H9 (cell line): ENCODE measurements around the gene PLCB1. TPM values are rescaled to one million over a fixed set of nuclear protein-coding genes. Genes with fewer than 3 reads are reported as not detected.

ENCODE experiments used
- DNase-seq: peaks from one replicate; pipeline ENCODE4 v3.0.0-alpha.2; 2017
- H2AFZ ChIP-seq: one replicate; pipeline ENCODE4 v1.6.1; 2013; ENCODE audit warnings: mild to moderate bottlenecking, low read length, control low read depth, moderate library complexity
- H2AK5ac ChIP-seq: 2 replicates; pipeline ENCODE4 v1.6.1; 2013; ENCODE audit warnings: low read length, control low read depth, mixed read lengths; ENCODE audit not compliant: insufficient read length
- H2BK120ac ChIP-seq: one replicate; pipeline ENCODE4 v1.6.1; 2013; ENCODE audit warnings: low read depth, mild to moderate bottlenecking, low read length, control low read depth, inconsistent platforms; ENCODE audit not compliant: poor library complexity, severe bottlenecking
- H2BK12ac ChIP-seq: 2 replicates; pipeline ENCODE4 v1.6.1; 2013; ENCODE audit warnings: low read length, control low read depth, mixed read lengths, low read depth; ENCODE audit not compliant: insufficient read length
- H2BK15ac ChIP-seq: 2 replicates; pipeline ENCODE4 v1.6.1; 2013; ENCODE audit warnings: low read depth, low read length, control low read depth
- H2BK20ac ChIP-seq: one replicate; pipeline ENCODE4 v1.6.1; 2013; ENCODE audit warnings: low read depth, mild to moderate bottlenecking, low read length, control low read depth, inconsistent platforms; ENCODE audit not compliant: poor library complexity, severe bottlenecking
- H2BK5ac ChIP-seq: 2 replicates; pipeline ENCODE4 v1.6.1; 2013; ENCODE audit warnings: low read length, control low read depth, mixed read lengths; ENCODE audit not compliant: insufficient read length
- H3K14ac ChIP-seq: 2 replicates; pipeline ENCODE4 v1.6.1; 2013; ENCODE audit warnings: low read length, control low read depth; ENCODE audit not compliant: insufficient read depth
- H3K18ac ChIP-seq: 2 replicates; pipeline ENCODE4 v1.6.1; 2013; ENCODE audit warnings: low read depth, mild to moderate bottlenecking, mixed read lengths, low read length, control low read depth; ENCODE audit not compliant: insufficient read length
- H3K23ac ChIP-seq: 2 replicates; pipeline ENCODE4 v1.6.1; 2013; ENCODE audit warnings: low read length, control low read depth, mixed read lengths, low read depth; ENCODE audit not compliant: insufficient read length
- H3K23me2 ChIP-seq: 2 replicates; pipeline ENCODE4 v1.6.1; 2013; ENCODE audit warnings: low read depth, mild to moderate bottlenecking, mixed read lengths, low read length, control low read depth; ENCODE audit not compliant: insufficient read length, poor library complexity, severe bottlenecking
- H3K27ac ChIP-seq: 2 replicates; pipeline ENCODE4 v1.5.1; 2013; ENCODE audit warnings: low read length, control low read depth, mixed read lengths, low read depth; ENCODE audit not compliant: insufficient read length
- H3K27me3 ChIP-seq: 2 replicates; pipeline ENCODE4 v1.6.1; 2013; ENCODE audit warnings: low read length, control low read depth, inconsistent platforms; ENCODE audit not compliant: insufficient read depth
- H3K4ac ChIP-seq: 2 replicates; pipeline ENCODE4 v1.6.1; 2013; ENCODE audit warnings: low read depth, mild to moderate bottlenecking, control low read depth, inconsistent platforms, low read length, moderate library complexity
- H3K4me1 ChIP-seq: 2 replicates; pipeline ENCODE4 v1.6.1; 2013; ENCODE audit warnings: low read length, control low read depth, inconsistent platforms; ENCODE audit not compliant: insufficient read depth
- H3K4me2 ChIP-seq: 2 replicates; pipeline ENCODE4 v1.6.1; 2013; ENCODE audit warnings: low read length, control low read depth, mixed read lengths; ENCODE audit not compliant: insufficient read length, insufficient read depth
- H3K56ac ChIP-seq: 2 replicates; pipeline ENCODE4 v1.6.1; 2013; ENCODE audit warnings: low read depth, mild to moderate bottlenecking, mixed read lengths, low read length, control low read depth; ENCODE audit not compliant: insufficient read length
- H3K79me1 ChIP-seq: 2 replicates; pipeline ENCODE4 v1.6.1; 2013; ENCODE audit warnings: low read depth, mild to moderate bottlenecking, moderate library complexity, low read length, control low read depth, inconsistent platforms; ENCODE audit not compliant: insufficient read depth, poor library complexity, severe bottlenecking
- H3K79me2 ChIP-seq: 2 replicates; pipeline ENCODE4 v1.6.1; 2013; ENCODE audit warnings: low read length, control low read depth, inconsistent platforms; ENCODE audit not compliant: insufficient read depth
- H3K9ac ChIP-seq: 2 replicates; pipeline ENCODE4 v1.6.1; 2013; ENCODE audit warnings: low read length, control low read depth, mixed read lengths; ENCODE audit not compliant: insufficient read length; ENCODE audit errors: extremely low read depth
- H3K9me3 ChIP-seq: one replicate; pipeline ENCODE4 v1.6.1; 2013; ENCODE audit warnings: low read depth, low read length, inconsistent platforms; ENCODE audit not compliant: control insufficient read depth
- H3T11ph ChIP-seq: one replicate; pipeline ENCODE4 v1.6.1; 2013; ENCODE audit warnings: mild to moderate bottlenecking, low read length, control low read depth, inconsistent platforms
- H4K20me1 ChIP-seq: one replicate; pipeline ENCODE4 v1.6.1; 2013; ENCODE audit not compliant: control insufficient read depth, insufficient read length, insufficient read depth
- H4K5ac ChIP-seq: 2 replicates; pipeline ENCODE4 v1.6.1; 2013; ENCODE audit warnings: low read depth, mild to moderate bottlenecking, mixed read lengths, low read length, control low read depth; ENCODE audit not compliant: insufficient read length
- H4K8ac ChIP-seq: replicated peaks from 2 replicates; pipeline ENCODE4 v1.6.1; 2013; ENCODE audit warnings: low read length, control low read depth, mixed read lengths, low read depth; ENCODE audit not compliant: insufficient read length
- H4K91ac ChIP-seq: 2 replicates; pipeline ENCODE4 v1.6.1; 2013; ENCODE audit warnings: low read depth, mild to moderate bottlenecking, moderate library complexity, mixed read lengths, low read length, control low read depth; ENCODE audit not compliant: insufficient read length
- H3K27ac Mint-ChIP-seq, 3 experiments: 2 replicates in 2 of 3; 3 replicates in 1 of 3; pipeline ENCODE4 v1.8.0; 2020 to 2021; ENCODE audit warnings: mixed read lengths in 3 of 3, mild to moderate bottlenecking in 1 of 3, moderate library complexity in 1 of 3
- H3K27me3 Mint-ChIP-seq: 2 replicates; pipeline ENCODE4 v1.8.0; 2021; ENCODE audit warnings: low read depth, mild to moderate bottlenecking, moderate library complexity, mixed read lengths
- H3K36me3 Mint-ChIP-seq, 3 experiments: 2 replicates in 2 of 3; 3 replicates in 1 of 3; pipeline ENCODE4 v1.8.0; 2020 to 2021; ENCODE audit warnings: low read depth in 3 of 3, mixed read lengths in 3 of 3; ENCODE audit not compliant: insufficient read depth in 1 of 3
- H3K4me1 Mint-ChIP-seq, 2 experiments: 2 replicates each; pipeline ENCODE4 v1.8.0; 2020; ENCODE audit warnings: mixed read lengths in 2 of 2
- H3K4me3 Mint-ChIP-seq, 2 experiments: 2 replicates in 1 of 2; 3 replicates in 1 of 2; pipeline ENCODE4 v1.8.0; 2020 to 2021; ENCODE audit warnings: mild to moderate bottlenecking in 2 of 2, mixed read lengths in 2 of 2, moderate library complexity in 1 of 2
- H3K9me3 Mint-ChIP-seq, 2 experiments: 2 replicates in 1 of 2; 3 replicates in 1 of 2; pipeline ENCODE4 v1.8.0; 2020; ENCODE audit warnings: mild to moderate bottlenecking in 2 of 2, mixed read lengths in 2 of 2, moderate library complexity in 1 of 2
- WGBS: extraction: QIAGEN DNeasy Blood & Tissue Kit; methylation state at CpG from one replicate; pipeline ENCODE4 v1.1.7; 2013; ENCODE audit warnings: missing lambda C conversion rate, low lambda C conversion rate, mixed read lengths; ENCODE audit not compliant: insufficient read length; ENCODE audit errors: extremely low coverage; 5-methylcytosine and 5-hydroxymethylcytosine counted together
- total RNA-seq: library from RNA; stranded (reverse); gene quantifications from 2 replicates; pipeline ENCODE4 v1.2.1, GENCODE V29; 2021
- TF ChIP-seq, protein P1 (sequence below): fragments of 200-600 bp; sonication (generic); conservative IDR thresholded peaks from 3 replicates; pipeline ENCODE4 v1.8.0; 2021; ENCODE audit warnings: antibody characterized with exemption, mild to moderate bottlenecking

PLCB1 gene
- total RNA-seq, 1 experiment from 2014 or later, result 11.5 TPM

DNA sequence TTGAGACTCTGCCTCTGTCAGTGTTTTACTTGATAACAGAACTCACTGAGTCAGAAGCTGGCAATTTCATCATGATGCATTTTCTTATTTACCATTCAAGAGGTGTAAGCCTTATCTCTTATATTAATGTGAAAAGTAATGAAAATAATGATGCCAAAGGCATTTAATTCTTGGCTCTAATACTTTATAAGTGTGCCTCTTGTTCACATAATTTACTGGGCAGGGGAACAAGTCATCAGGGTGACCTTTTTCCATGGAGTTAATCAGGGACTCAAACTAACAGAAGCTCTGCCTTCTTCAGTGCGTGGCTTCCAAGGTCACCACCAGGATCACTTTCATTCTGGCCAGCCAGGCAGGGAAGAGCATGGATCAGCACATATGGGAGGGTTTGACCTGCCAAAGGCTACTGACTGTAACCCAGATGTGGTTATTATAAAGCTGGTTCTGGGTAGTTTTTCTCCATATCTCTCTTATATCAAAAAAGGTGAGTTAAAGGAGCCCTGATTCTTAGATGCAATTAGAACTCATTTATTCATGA lies 5.2 kb upstream of the PLCB1 start:
- Histone ChIP-seq H3K23me2 (peaks cover 5% of the 10 kb centered on the region), H2BK5ac (no peak overlapping the region), H3K79me2 (no peaks in the 10 kb centered on the region), H3T11ph (no peak overlapping the region), H3K79me1 (no peaks in the 10 kb centered on the region), H3K4ac (no peak overlapping the region), H3K27ac (no peak overlapping the region), H3K9me3 (no peaks in the 10 kb centered on the region), H3K4me1 (peaks cover 8% of the 10 kb centered on the region), H4K8ac (no peak overlapping the region), H2BK20ac (no peak overlapping the region), H3K14ac (no peak overlapping the region; the same call in 1 of the 2 replicates), H3K4me2 (no peak overlapping the region), H2BK12ac (no peak overlapping the region), H4K5ac (no peak overlapping the region), H3K27me3 (no peaks in the 10 kb centered on the region), H2AFZ (no peak overlapping the region), H3K56ac (no peak overlapping the region), H3K23ac (no peak overlapping the region), H3K9ac (no peak overlapping the region), H4K20me1 (no peaks in the 10 kb centered on the region), H4K91ac (no peak overlapping the region), H2BK15ac (no peak overlapping the region), H2AK5ac (no peak overlapping the region), H3K18ac (no peak overlapping the region), H2BK120ac (no peak overlapping the region)
- WGBS, result no CpG with 5 or more reads among the region's 1 CpG
- no peak overlapping the region for H3K27ac Mint-ChIP-seq
- H3K4me1 Mint-ChIP-seq, result peaks cover 25 to 26% of the 10 kb centered on the region in 2 experiments
- H3K36me3 Mint-ChIP-seq, result no peaks in the 10 kb centered on the region
- H3K4me3 Mint-ChIP-seq, result no peak overlapping the region
- H3K9me3 Mint-ChIP-seq, result peaks cover 0 to 4% of the 10 kb centered on the region in 2 experiments; a peak in 1 of 5 replicates
- H3K27me3 Mint-ChIP-seq, result peaks cover 25% of the 10 kb centered on the region
- TF ChIP-seq, protein P1, sequence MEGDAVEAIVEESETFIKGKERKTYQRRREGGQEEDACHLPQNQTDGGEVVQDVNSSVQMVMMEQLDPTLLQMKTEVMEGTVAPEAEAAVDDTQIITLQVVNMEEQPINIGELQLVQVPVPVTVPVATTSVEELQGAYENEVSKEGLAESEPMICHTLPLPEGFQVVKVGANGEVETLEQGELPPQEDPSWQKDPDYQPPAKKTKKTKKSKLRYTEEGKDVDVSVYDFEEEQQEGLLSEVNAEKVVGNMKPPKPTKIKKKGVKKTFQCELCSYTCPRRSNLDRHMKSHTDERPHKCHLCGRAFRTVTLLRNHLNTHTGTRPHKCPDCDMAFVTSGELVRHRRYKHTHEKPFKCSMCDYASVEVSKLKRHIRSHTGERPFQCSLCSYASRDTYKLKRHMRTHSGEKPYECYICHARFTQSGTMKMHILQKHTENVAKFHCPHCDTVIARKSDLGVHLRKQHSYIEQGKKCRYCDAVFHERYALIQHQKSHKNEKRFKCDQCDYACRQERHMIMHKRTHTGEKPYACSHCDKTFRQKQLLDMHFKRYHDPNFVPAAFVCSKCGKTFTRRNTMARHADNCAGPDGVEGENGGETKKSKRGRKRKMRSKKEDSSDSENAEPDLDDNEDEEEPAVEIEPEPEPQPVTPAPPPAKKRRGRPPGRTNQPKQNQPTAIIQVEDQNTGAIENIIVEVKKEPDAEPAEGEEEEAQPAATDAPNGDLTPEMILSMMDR, result no peak
- no peak for DNase-seq
